ENCODE results near the gene STIL.

- TF ChIP-seq, protein P1, sequence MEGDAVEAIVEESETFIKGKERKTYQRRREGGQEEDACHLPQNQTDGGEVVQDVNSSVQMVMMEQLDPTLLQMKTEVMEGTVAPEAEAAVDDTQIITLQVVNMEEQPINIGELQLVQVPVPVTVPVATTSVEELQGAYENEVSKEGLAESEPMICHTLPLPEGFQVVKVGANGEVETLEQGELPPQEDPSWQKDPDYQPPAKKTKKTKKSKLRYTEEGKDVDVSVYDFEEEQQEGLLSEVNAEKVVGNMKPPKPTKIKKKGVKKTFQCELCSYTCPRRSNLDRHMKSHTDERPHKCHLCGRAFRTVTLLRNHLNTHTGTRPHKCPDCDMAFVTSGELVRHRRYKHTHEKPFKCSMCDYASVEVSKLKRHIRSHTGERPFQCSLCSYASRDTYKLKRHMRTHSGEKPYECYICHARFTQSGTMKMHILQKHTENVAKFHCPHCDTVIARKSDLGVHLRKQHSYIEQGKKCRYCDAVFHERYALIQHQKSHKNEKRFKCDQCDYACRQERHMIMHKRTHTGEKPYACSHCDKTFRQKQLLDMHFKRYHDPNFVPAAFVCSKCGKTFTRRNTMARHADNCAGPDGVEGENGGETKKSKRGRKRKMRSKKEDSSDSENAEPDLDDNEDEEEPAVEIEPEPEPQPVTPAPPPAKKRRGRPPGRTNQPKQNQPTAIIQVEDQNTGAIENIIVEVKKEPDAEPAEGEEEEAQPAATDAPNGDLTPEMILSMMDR (IDR thresholded peaks at IDR 0.05), result no peak
- peak; percentile 7 to 31 for TF ChIP-seq POLR2A (IDR thresholded peaks at IDR 0.05)
Observed at GRCh38 chr1:47231301-47232186, 82.4 kb downstream of the STIL start.
